ENCODE data around the gene TESK1.
"Not testable (repeated sequence)": the region's sequence is repeated elsewhere in the genome, so short reads cannot be mapped to it uniquely, and the experiment has no call there.

TESK1 gene

DNA sequence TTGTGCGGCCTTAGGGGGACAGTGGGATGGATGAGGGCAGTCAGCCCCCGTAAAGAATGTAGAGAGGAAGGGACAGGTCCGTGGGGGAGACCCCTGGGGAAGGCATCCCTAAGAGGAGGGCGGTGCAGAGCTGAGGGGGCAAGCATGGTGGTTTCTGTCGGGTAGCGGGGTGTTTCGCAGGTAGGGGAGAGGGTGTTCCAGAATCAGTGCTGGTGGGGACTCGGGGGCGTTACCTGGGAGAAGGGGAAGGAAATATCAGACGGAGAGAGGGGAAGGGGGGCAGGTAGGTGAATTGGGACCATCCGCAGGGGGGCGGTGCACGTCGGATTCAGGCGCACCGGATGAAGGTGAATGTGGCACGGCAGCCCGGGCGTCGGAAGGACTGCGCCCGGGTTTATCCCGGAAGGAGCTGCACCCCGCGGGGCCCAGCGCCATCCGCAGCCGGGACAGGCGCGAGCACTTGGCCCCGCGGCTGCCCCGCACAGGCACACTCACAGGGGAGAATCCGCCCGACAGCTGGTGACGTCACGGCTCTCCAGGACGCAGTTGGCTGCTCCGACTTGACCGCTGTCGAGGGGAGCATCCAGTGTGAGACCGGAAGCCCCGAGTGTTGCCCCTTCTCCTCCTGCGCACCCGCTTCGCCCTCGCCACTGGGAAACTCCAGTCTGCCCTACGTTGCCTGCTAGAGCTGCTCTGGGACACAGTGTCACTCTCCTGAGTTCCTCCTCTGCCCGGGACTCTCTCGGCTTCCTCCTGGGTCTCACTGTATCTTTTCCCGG is 11.8 kb downstream of the TESK1 start:
- DNase-seq = no peak

DNA sequence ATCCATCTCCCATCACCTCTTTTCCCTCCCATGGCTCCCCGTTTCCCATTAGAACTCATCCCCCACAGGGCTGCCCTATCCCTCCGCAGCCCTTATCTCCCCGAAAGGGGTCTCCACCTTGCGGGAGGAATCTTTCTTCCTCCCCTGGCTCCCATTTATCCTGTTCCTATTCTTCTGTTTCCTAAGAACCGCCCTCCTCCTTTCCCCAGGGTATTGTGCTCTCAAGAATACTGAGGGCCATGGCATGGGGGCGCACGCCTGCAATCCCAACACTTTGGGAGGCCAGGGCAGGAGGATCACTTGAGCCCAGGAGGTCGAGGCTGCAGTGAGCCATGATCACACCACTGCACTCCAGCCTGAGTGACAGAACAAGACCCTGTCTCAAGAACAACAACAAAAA is 12.5 kb downstream of the TESK1 start:
- no peak for DNase-seq

- DNase-seq = no peak
Observed at GRCh38 chr9:35618325-35618727, 13.3 kb downstream of the TESK1 start, which contains the start of gene CD72. CD72 (minus strand) TSS chr9:35618413; CDS start chr9:35618303, 110 bp downstream.

- no peak for DNase-seq
Observed at GRCh38 chr9:35618854-35619799, 14.1 kb downstream of the TESK1 start.

DNA sequence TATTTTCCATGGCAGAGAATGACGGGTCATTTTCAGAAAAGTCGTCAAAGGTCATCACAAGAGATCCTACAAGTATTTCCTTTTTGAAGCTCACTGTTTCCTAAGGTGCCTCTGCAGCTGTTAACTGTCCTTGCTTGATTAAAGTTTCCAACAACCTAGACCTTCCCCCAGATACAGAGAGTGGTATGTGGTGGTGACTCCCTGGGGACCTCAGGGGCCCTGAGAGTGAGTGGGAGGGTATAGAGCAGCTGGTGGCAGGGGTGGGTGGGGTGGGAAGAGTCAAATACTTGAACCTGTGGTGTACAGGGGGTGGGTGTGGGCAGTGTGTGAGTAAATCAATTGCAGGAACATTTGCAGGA is 14.7 kb downstream of the TESK1 start:
- DNase-seq = no peak

DNA sequence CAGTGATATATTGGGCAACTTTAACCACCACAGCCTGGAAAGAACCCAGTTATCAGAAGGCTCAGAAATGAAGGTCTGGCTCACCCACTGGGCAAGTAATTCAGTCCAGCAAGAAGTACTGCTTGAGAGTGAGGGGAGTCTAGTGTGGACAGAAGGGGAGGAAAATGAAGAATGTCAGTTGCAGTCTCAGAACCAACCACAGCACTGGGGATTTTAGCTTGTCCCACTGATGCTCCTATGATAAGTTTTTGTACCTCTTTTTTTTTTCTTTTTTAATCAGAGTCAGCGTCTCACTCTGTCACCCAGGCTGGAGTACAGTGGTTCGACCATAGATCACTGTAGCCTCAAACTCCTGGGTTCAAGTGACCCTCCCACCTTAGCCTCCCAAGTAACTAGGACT is 22.5 kb downstream of the TESK1 start:
- no peak for DNase-seq

GRCh38 chr9:35628389-35628991 is 23.4 kb downstream of the TESK1 start:
- DNase-seq = no peak

GRCh38 chr9:35629597-35629996 is 24.5 kb downstream of the TESK1 start:
- DNase-seq = no peak

GRCh38 chr9:35635730-35636129 is 30.7 kb downstream of the TESK1 start:
- no peak for DNase-seq

DNA sequence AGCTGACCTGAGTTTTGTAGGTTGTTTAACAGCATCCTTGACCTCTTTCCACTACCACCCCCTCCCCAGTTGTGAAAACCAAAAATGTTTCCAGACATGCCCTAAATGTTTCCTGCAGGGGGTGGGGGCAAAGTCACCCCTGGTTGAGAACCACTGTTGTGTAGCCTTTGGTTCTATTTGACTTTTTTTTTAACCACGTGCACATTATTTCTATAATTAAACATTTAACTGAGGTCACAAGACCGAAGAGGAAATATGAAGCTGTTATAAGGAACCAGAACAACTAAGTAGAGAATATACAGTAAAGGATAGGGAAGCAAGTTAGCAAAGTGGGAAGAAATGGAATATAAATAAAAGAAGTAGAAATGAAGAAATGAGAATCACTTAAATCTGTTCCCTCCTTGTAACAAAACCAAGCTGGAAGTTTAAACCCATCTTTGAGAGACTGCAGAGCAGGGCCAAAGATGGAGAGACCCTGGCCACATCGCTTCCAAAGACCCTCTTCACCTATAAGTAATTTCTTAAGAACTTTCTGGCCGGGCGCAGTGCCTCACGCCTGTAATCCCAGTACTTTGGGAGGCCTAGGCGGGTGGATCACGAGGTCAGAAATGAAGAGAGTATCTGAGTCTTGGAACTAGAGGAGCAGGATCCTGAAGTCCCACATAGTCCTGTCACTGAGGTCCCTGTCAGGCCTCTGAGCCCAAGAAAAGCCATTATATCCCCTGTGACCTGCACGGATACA is 31.2 kb downstream of the TESK1 start:
- DNase-seq = no peak

- not testable (repeated sequence) for DNase-seq
Observed at GRCh38 chr9:35636877-35637246, 31.8 kb downstream of the TESK1 start.

- not testable (repeated sequence) for DNase-seq
Observed at GRCh38 chr9:35637427-35637955, 32.4 kb downstream of the TESK1 start.

DNA sequence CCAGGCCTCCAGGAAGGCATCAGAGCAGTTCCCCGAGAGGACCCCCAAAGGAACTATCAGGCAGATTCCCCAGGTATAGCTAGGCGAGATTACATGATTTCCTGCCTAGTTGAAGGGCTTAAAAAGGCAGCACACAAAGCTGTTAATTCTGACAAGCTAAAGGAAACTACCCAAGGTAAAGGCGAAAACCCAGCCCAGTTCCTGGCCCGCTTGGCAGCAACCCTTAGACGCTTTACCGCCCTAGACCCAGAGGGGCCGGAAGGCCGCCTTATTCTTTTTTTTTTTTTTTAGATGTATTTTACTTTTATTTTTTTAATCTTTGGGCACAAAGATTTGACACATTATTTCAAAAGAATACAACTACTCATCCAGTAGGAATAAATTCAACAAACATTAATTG is 33.7 kb downstream of the TESK1 start:
- not testable (repeated sequence) for DNase-seq

DNA sequence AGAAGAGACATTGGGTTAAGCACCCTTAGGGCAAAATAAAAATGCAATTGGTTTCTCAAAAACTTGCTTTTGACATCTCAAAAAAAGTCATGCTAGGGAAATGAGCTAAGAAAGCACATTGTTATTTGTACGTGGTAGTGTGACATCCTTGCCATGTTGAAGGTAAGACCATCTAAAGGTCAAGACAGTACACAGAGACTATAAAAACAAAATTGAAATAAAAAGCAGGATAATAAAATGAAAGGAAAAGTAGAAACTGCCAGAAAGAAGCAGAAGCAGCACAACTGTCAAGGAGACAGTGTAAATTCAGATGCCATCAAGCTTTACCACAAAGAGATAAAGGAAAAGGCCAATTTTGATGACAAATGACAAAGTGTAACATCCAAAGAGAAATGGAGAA is 34.2 kb downstream of the TESK1 start:
- not testable (repeated sequence) for DNase-seq

GRCh38 chr9:35639631-35640030 is 34.6 kb downstream of the TESK1 start:
- DNase-seq = no peak

DNA sequence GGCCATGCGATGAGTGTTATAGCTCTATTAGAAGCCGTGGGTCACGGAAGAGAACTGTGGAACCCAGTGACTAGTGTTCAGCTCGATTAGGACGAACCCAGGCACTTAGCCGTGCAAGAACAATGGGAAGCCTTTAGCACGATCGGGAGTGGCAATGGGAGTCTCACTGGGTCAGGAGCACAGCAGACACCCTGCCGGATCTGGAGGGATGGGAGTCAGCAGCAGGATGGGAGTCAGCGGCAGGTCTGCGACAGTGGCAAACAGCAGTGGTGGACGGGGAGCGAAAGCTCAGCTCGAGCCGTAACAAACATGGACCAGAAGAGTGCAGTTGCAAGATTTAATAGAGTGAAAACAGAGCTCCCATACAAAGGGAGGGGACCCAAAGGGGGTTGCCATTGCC is 35.4 kb downstream of the TESK1 start:
- not testable (repeated sequence) for DNase-seq

DNA sequence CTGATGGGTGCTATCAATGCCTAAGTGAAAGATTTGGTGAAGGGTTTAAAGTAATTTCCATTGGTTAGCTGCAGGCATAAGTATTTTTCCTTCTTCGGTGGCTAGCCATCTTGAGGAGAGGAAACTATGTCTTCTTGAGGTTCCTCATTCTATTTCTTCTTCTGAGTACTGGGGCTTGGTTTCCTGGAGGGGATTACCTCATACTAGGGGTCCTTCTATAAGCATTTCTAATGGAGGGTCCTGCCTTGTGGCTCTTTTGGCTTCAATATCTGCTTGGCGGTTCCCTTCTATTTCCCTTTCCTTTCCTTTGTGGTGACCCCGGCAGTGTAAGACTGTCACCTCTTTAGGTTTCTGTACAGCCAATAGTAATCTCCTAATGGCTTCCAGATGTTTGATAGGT is 36.4 kb downstream of the TESK1 start:
- DNase-seq = not testable (repeated sequence)

GRCh38 chr9:35643046-35643445 is 38.0 kb downstream of the TESK1 start:
- no peak for DNase-seq

- DNase-seq = not testable (repeated sequence)
Observed at GRCh38 chr9:35645736-35646135, 40.7 kb downstream of the TESK1 start.

DNA sequence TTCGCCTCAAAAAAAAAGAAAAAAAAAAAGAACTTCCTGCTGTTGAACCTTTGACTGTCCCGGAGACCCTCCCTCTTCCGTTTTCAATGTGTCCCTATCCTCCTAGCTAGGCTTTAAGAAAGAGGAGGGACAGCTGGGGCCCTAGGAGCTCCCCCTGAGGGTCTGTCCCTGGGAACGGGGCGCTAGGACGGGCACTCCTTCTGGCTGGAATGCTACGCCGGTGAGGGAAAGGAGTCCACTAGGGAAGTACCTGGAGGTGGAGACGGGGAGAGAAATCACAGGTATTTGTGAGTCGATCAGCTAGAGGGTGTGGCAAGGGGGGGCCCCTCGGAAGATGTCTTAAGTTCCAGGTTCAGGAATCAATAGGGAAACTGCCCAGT is 41.1 kb downstream of the TESK1 start:
- DNase-seq = no peak

DNA sequence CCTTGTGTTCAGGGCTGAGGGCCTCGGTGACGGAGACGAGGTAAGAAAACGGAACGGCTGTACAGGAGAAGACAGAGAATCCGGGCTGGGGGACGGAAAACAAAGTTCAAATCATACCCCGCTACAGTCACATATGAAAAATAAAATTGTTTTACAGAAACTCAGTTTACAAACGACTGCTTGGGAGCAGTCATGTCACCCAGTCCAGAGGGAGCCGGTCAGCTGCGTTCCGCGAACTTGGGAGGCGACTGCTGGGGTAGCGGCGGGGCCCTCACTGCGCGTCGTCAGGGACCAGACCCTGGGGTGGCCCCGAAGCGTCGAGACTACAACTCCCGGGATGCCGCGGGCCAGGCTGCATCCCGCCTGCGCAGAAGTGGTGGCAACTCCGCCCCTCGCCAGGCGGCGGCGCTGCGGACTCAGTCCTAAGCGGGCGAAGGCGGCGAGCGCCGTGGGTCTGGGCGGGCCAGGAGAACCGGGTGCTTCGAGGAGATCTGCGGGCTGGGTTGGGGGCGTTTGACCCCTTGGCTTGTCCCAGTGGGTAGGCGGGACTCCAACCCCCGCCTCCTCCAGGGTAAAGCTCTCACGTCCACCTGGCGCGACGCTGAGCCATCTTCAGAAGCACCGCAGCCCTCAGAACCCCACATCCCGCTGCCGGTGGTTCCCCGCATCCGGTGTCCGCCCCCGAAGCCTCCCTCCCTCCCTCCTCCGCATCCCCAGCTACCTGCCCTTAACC is 41.6 kb downstream of the TESK1 start:
- DNase-seq = peak; percentile 58

Measured in NCI-H2081 treated with DMSO at 0.1 percent for 48 hours (cell line).